Endodermal cell (in vitro differentiated cells): ENCODE measurements around the gene PRPF40B. TPM values are rescaled to one million over a fixed set of nuclear protein-coding genes. Genes with fewer than 3 reads are reported as not detected.

Experiments used
- DNase-seq: peaks from one replicate; pipeline ENCODE4 v3.0.0-alpha.2; 2017
- H3K27ac ChIP-seq: 2 replicates; pipeline ENCODE4 v1.5.1; 2013; ENCODE audit warnings: mild to moderate bottlenecking, low read depth, low read length, moderate library complexity
- H3K27me3 ChIP-seq: 2 replicates; pipeline ENCODE4 v1.6.1; 2013; ENCODE audit warnings: mild to moderate bottlenecking, low read length, moderate library complexity; ENCODE audit not compliant: insufficient read depth, control insufficient read depth, poor library complexity, severe bottlenecking
- H3K36me3 ChIP-seq: 2 replicates; pipeline ENCODE4 v1.7.0; 2013; ENCODE audit warnings: mild to moderate bottlenecking, low read length, moderate library complexity; ENCODE audit not compliant: control insufficient read depth, insufficient read depth
- H3K4me1 ChIP-seq: one replicate; pipeline ENCODE4 v1.7.0; 2013; ENCODE audit warnings: low read length; ENCODE audit not compliant: control insufficient read depth, insufficient read depth
- H3K4me3 ChIP-seq: 2 replicates; pipeline ENCODE4 v1.5.1; 2013; ENCODE audit warnings: mild to moderate bottlenecking, low read length, moderate library complexity
- H3K9ac ChIP-seq: 2 replicates; pipeline ENCODE4 v1.6.1; 2013; ENCODE audit warnings: mild to moderate bottlenecking, low read length, moderate library complexity; ENCODE audit not compliant: poor library complexity, severe bottlenecking; ENCODE audit errors: extremely low read depth
- H3K9me3 ChIP-seq: 2 replicates; pipeline ENCODE4 v1.6.1; 2013; ENCODE audit warnings: mild to moderate bottlenecking, low read length, moderate library complexity; ENCODE audit not compliant: control insufficient read depth
- H3K27ac Mint-ChIP-seq: 2 replicates; pipeline ENCODE4 v1.8.0; 2020; ENCODE audit warnings: mixed read lengths
- H3K27me3 Mint-ChIP-seq: 2 replicates; pipeline ENCODE4 v1.8.0; 2021; ENCODE audit warnings: mild to moderate bottlenecking, mixed read lengths; ENCODE audit not compliant: insufficient read depth
- H3K36me3 Mint-ChIP-seq: 2 replicates; pipeline ENCODE4 v1.8.0; 2020; ENCODE audit warnings: low read depth, mixed read lengths
- H3K4me1 Mint-ChIP-seq: 2 replicates; pipeline ENCODE4 v1.8.0; 2020; ENCODE audit warnings: mixed read lengths
- H3K4me3 Mint-ChIP-seq: 2 replicates; pipeline ENCODE4 v1.8.0; 2020; ENCODE audit warnings: mild to moderate bottlenecking, moderate library complexity, mixed read lengths
- H3K9me3 Mint-ChIP-seq: 2 replicates; pipeline ENCODE4 v1.8.0; 2020; ENCODE audit warnings: mild to moderate bottlenecking, mixed read lengths
- WGBS, 2 experiments: methylation state at CpG; one replicate each; pipeline versions ENCODE4 v1.1.5 to v1.1.7; 2013; ENCODE audit warnings: missing lambda C conversion rate in 2 of 2, mixed read lengths in 1 of 2; ENCODE audit not compliant: insufficient coverage in 1 of 2, insufficient read length in 1 of 2; 5-methylcytosine and 5-hydroxymethylcytosine counted together
- total RNA-seq, 2 donors: library from RNA; stranded (reverse); fragmentation: NEBNext Ultra II Directional in 1 of 2; extraction: Animal tissue kit (Norgen Biotek cat#: 25700) in 1 of 2; gene quantifications; 2 replicates in 1 of 2; 3 replicates in 1 of 2; pipeline ENCODE4 v1.2.1, GENCODE V29; 2021
- TF ChIP-seq, protein P1 (sequence below): fragments of 200-600 bp; sonication (generic); conservative IDR thresholded peaks from 2 replicates; pipeline ENCODE4 v1.5.0; 2021; ENCODE audit warnings: antibody characterized with exemption, mild to moderate bottlenecking

Gene PRPF40B
- total RNA-seq, 2 donors from 2014 or later: 33.8 to 45.6 TPM

DNA sequence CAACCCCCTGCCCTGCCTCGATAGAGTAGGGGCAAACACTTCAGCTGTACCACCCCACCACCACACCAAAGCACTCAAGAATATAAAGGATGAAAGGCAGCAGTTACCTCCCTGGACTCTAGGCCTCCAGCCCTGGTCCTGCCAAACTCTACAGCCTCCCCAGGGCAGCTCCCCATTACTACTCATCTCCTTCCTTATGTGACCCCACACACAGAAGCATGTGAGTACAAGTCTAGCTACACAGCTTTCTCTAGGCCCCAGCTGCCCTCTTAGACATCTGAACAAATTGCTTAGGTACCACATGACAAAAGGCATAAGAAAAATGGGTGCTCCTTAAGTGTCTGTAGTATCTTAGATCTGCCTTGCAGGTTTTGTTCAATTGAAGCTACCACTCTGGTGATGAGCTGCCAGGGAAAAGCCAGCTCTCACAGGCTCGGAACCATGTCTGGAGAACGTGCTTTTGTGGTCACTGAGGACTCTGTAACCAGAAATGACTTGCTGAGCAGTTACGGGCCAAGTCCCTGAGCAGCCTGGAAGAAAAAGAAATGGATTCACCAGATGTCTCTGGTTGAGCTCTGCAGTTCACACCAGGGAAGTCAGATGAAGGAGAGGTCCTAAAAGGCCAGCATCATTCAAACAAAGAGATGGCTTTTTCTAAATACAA lies 51.1 kb downstream of the PRPF40B start:
- Mint-ChIP-seq H3K4me3 (no peak overlapping the region), H3K9me3 (no peaks in the 10 kb centered on the region), H3K27me3 (no peaks in the 10 kb centered on the region), H3K4me1 (peaks cover 26% of the 10 kb centered on the region), H3K27ac (peak overlapping the region; percentile 77), H3K36me3 (no peaks in the 10 kb centered on the region)
- Histone ChIP-seq H3K9ac (no peak overlapping the region), H3K4me3 (no peak overlapping the region), H3K27ac (peak overlapping the region; percentile 95), H3K9me3 (no peaks in the 10 kb centered on the region), H3K36me3 (no peaks in the 10 kb centered on the region), H3K27me3 (no peaks in the 10 kb centered on the region), H3K4me1 (peaks cover 13% of the 10 kb centered on the region)
- TF ChIP-seq, protein P1, sequence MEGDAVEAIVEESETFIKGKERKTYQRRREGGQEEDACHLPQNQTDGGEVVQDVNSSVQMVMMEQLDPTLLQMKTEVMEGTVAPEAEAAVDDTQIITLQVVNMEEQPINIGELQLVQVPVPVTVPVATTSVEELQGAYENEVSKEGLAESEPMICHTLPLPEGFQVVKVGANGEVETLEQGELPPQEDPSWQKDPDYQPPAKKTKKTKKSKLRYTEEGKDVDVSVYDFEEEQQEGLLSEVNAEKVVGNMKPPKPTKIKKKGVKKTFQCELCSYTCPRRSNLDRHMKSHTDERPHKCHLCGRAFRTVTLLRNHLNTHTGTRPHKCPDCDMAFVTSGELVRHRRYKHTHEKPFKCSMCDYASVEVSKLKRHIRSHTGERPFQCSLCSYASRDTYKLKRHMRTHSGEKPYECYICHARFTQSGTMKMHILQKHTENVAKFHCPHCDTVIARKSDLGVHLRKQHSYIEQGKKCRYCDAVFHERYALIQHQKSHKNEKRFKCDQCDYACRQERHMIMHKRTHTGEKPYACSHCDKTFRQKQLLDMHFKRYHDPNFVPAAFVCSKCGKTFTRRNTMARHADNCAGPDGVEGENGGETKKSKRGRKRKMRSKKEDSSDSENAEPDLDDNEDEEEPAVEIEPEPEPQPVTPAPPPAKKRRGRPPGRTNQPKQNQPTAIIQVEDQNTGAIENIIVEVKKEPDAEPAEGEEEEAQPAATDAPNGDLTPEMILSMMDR: no peak
- 89 to 94% methylated on average over 3 to 4 of the region's 4 CpGs for WGBS, 2 experiments
- no peak for DNase-seq

DNA sequence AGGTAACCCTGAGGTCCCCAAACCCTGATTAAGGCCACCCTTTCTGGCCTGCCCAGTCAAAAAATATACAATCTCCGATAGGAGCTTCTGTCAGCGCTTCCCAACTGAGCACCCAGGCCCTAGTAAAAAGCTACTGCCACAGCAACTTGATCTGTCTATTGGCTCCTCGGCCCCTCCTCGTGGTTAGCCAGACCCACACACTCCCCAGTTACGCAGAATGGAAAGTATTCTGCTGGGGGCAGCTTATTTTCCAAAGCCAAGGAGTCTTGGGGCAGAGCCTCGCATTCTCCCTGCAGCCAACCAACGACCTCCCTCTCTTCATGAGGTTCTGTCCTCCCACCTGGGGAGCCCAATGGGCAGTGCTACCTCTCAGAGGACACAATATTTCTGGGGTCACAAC lies 51.8 kb downstream of the PRPF40B start:
- Histone ChIP-seq H3K4me1 (peaks cover 13% of the 10 kb centered on the region), H3K9me3 (no peaks in the 10 kb centered on the region), H3K4me3 (no peak overlapping the region), H3K36me3 (no peaks in the 10 kb centered on the region), H3K27me3 (no peaks in the 10 kb centered on the region), H3K27ac (no peak overlapping the region), H3K9ac (no peak overlapping the region)
- Mint-ChIP-seq H3K4me3 (no peak overlapping the region), H3K4me1 (peaks cover 26% of the 10 kb centered on the region), H3K27me3 (no peaks in the 10 kb centered on the region), H3K9me3 (no peaks in the 10 kb centered on the region), H3K36me3 (no peaks in the 10 kb centered on the region), H3K27ac (no peak overlapping the region)
- no peak for DNase-seq
- 90 to 94% methylated on average over 7 of the region's 7 CpGs for WGBS, 2 experiments
- TF ChIP-seq, protein P1: no peak

DNA sequence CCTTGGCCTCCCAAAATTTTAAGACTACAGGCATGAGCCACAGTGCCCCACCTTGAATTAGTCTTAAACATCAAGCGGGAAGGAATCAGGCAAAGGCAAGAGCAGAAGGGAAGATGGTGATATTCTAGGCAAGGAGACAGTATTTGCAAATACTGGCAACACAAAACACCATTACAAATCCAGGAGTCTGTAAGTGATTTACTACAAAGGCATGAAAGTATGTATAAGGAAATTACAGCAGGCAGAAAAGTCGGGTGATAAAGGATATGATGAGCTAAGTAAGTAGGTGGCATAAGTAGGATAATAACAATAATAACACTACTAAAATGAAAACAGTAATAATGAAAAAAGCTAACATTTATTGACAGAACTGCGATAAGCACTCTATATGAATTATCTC lies 55.4 kb downstream of the PRPF40B start:
- TF ChIP-seq, protein P1: no peak
- no peak overlapping the region for H3K4me3 ChIP-seq
- H3K4me1 ChIP-seq: peaks cover 10% of the 10 kb centered on the region
- no peaks in the 10 kb centered on the region for H3K9me3 Mint-ChIP-seq
- H3K27me3 ChIP-seq: no peaks in the 10 kb centered on the region
- no peaks in the 10 kb centered on the region for H3K9me3 ChIP-seq
- no peak overlapping the region for H3K27ac Mint-ChIP-seq
- no peaks in the 10 kb centered on the region for H3K27me3 Mint-ChIP-seq
- H3K4me1 Mint-ChIP-seq: peaks cover 20% of the 10 kb centered on the region
- no peaks in the 10 kb centered on the region for H3K36me3 Mint-ChIP-seq
- DNase-seq: no peak
- H3K27ac ChIP-seq: no peak overlapping the region
- no peaks in the 10 kb centered on the region for H3K36me3 ChIP-seq
- 100% methylated on average over 3 of the region's 3 CpGs; no CpG with 5 or more reads in 1 of the 2 experiments for WGBS, 2 experiments
- H3K4me3 Mint-ChIP-seq: no peak overlapping the region
- H3K9ac ChIP-seq: no peak overlapping the region
